H9 (cell line): ENCODE results near the gene LONP2. TPM values are rescaled to one million over a fixed set of nuclear protein-coding genes. Genes with fewer than 3 reads are reported as not detected.

ENCODE experiments used
- DNase-seq: peaks from one replicate; pipeline ENCODE4 v3.0.0-alpha.2; 2017
- H2AFZ ChIP-seq: one replicate; pipeline ENCODE4 v1.6.1; 2013; ENCODE audit warnings: mild to moderate bottlenecking, low read length, control low read depth, moderate library complexity
- H2AK5ac ChIP-seq: 2 replicates; pipeline ENCODE4 v1.6.1; 2013; ENCODE audit warnings: low read length, control low read depth, mixed read lengths; ENCODE audit not compliant: insufficient read length
- H2BK120ac ChIP-seq: one replicate; pipeline ENCODE4 v1.6.1; 2013; ENCODE audit warnings: low read depth, mild to moderate bottlenecking, low read length, control low read depth, inconsistent platforms; ENCODE audit not compliant: poor library complexity, severe bottlenecking
- H2BK12ac ChIP-seq: 2 replicates; pipeline ENCODE4 v1.6.1; 2013; ENCODE audit warnings: low read length, control low read depth, mixed read lengths, low read depth; ENCODE audit not compliant: insufficient read length
- H2BK15ac ChIP-seq: 2 replicates; pipeline ENCODE4 v1.6.1; 2013; ENCODE audit warnings: low read depth, low read length, control low read depth
- H2BK20ac ChIP-seq: one replicate; pipeline ENCODE4 v1.6.1; 2013; ENCODE audit warnings: low read depth, mild to moderate bottlenecking, low read length, control low read depth, inconsistent platforms; ENCODE audit not compliant: poor library complexity, severe bottlenecking
- H2BK5ac ChIP-seq: 2 replicates; pipeline ENCODE4 v1.6.1; 2013; ENCODE audit warnings: low read length, control low read depth, mixed read lengths; ENCODE audit not compliant: insufficient read length
- H3K14ac ChIP-seq: 2 replicates; pipeline ENCODE4 v1.6.1; 2013; ENCODE audit warnings: low read length, control low read depth; ENCODE audit not compliant: insufficient read depth
- H3K18ac ChIP-seq: 2 replicates; pipeline ENCODE4 v1.6.1; 2013; ENCODE audit warnings: low read depth, mild to moderate bottlenecking, mixed read lengths, low read length, control low read depth; ENCODE audit not compliant: insufficient read length
- H3K23ac ChIP-seq: 2 replicates; pipeline ENCODE4 v1.6.1; 2013; ENCODE audit warnings: low read length, control low read depth, mixed read lengths, low read depth; ENCODE audit not compliant: insufficient read length
- H3K23me2 ChIP-seq: 2 replicates; pipeline ENCODE4 v1.6.1; 2013; ENCODE audit warnings: low read depth, mild to moderate bottlenecking, mixed read lengths, low read length, control low read depth; ENCODE audit not compliant: insufficient read length, poor library complexity, severe bottlenecking
- H3K27ac ChIP-seq: 2 replicates; pipeline ENCODE4 v1.5.1; 2013; ENCODE audit warnings: low read length, control low read depth, mixed read lengths, low read depth; ENCODE audit not compliant: insufficient read length
- H3K27me3 ChIP-seq: 2 replicates; pipeline ENCODE4 v1.6.1; 2013; ENCODE audit warnings: low read length, control low read depth, inconsistent platforms; ENCODE audit not compliant: insufficient read depth
- H3K4ac ChIP-seq: 2 replicates; pipeline ENCODE4 v1.6.1; 2013; ENCODE audit warnings: low read depth, mild to moderate bottlenecking, control low read depth, inconsistent platforms, low read length, moderate library complexity
- H3K4me1 ChIP-seq: 2 replicates; pipeline ENCODE4 v1.6.1; 2013; ENCODE audit warnings: low read length, control low read depth, inconsistent platforms; ENCODE audit not compliant: insufficient read depth
- H3K4me2 ChIP-seq: 2 replicates; pipeline ENCODE4 v1.6.1; 2013; ENCODE audit warnings: low read length, control low read depth, mixed read lengths; ENCODE audit not compliant: insufficient read length, insufficient read depth
- H3K56ac ChIP-seq: 2 replicates; pipeline ENCODE4 v1.6.1; 2013; ENCODE audit warnings: low read depth, mild to moderate bottlenecking, mixed read lengths, low read length, control low read depth; ENCODE audit not compliant: insufficient read length
- H3K79me1 ChIP-seq: 2 replicates; pipeline ENCODE4 v1.6.1; 2013; ENCODE audit warnings: low read depth, mild to moderate bottlenecking, moderate library complexity, low read length, control low read depth, inconsistent platforms; ENCODE audit not compliant: insufficient read depth, poor library complexity, severe bottlenecking
- H3K79me2 ChIP-seq: 2 replicates; pipeline ENCODE4 v1.6.1; 2013; ENCODE audit warnings: low read length, control low read depth, inconsistent platforms; ENCODE audit not compliant: insufficient read depth
- H3K9ac ChIP-seq: 2 replicates; pipeline ENCODE4 v1.6.1; 2013; ENCODE audit warnings: low read length, control low read depth, mixed read lengths; ENCODE audit not compliant: insufficient read length; ENCODE audit errors: extremely low read depth
- H3K9me3 ChIP-seq: one replicate; pipeline ENCODE4 v1.6.1; 2013; ENCODE audit warnings: low read depth, low read length, inconsistent platforms; ENCODE audit not compliant: control insufficient read depth
- H3T11ph ChIP-seq: one replicate; pipeline ENCODE4 v1.6.1; 2013; ENCODE audit warnings: mild to moderate bottlenecking, low read length, control low read depth, inconsistent platforms
- H4K20me1 ChIP-seq: one replicate; pipeline ENCODE4 v1.6.1; 2013; ENCODE audit not compliant: control insufficient read depth, insufficient read length, insufficient read depth
- H4K5ac ChIP-seq: 2 replicates; pipeline ENCODE4 v1.6.1; 2013; ENCODE audit warnings: low read depth, mild to moderate bottlenecking, mixed read lengths, low read length, control low read depth; ENCODE audit not compliant: insufficient read length
- H4K8ac ChIP-seq: replicated peaks from 2 replicates; pipeline ENCODE4 v1.6.1; 2013; ENCODE audit warnings: low read length, control low read depth, mixed read lengths, low read depth; ENCODE audit not compliant: insufficient read length
- H4K91ac ChIP-seq: 2 replicates; pipeline ENCODE4 v1.6.1; 2013; ENCODE audit warnings: low read depth, mild to moderate bottlenecking, moderate library complexity, mixed read lengths, low read length, control low read depth; ENCODE audit not compliant: insufficient read length
- H3K27ac Mint-ChIP-seq, 3 experiments: 2 replicates in 2 of 3; 3 replicates in 1 of 3; pipeline ENCODE4 v1.8.0; 2020 to 2021; ENCODE audit warnings: mixed read lengths in 3 of 3, mild to moderate bottlenecking in 1 of 3, moderate library complexity in 1 of 3
- H3K27me3 Mint-ChIP-seq: 2 replicates; pipeline ENCODE4 v1.8.0; 2021; ENCODE audit warnings: low read depth, mild to moderate bottlenecking, moderate library complexity, mixed read lengths
- H3K36me3 Mint-ChIP-seq, 3 experiments: 2 replicates in 2 of 3; 3 replicates in 1 of 3; pipeline ENCODE4 v1.8.0; 2020 to 2021; ENCODE audit warnings: low read depth in 3 of 3, mixed read lengths in 3 of 3; ENCODE audit not compliant: insufficient read depth in 1 of 3
- H3K4me1 Mint-ChIP-seq, 2 experiments: 2 replicates each; pipeline ENCODE4 v1.8.0; 2020; ENCODE audit warnings: mixed read lengths in 2 of 2
- H3K4me3 Mint-ChIP-seq, 2 experiments: 2 replicates in 1 of 2; 3 replicates in 1 of 2; pipeline ENCODE4 v1.8.0; 2020 to 2021; ENCODE audit warnings: mild to moderate bottlenecking in 2 of 2, mixed read lengths in 2 of 2, moderate library complexity in 1 of 2
- H3K9me3 Mint-ChIP-seq, 2 experiments: 2 replicates in 1 of 2; 3 replicates in 1 of 2; pipeline ENCODE4 v1.8.0; 2020; ENCODE audit warnings: mild to moderate bottlenecking in 2 of 2, mixed read lengths in 2 of 2, moderate library complexity in 1 of 2
- CTCF ChIP-seq: fragments of 200-600 bp; sonication (generic); conservative IDR thresholded peaks from 3 replicates; pipeline ENCODE4 v1.8.0; 2021; ENCODE audit warnings: antibody characterized with exemption, mild to moderate bottlenecking
- WGBS: extraction: QIAGEN DNeasy Blood & Tissue Kit; methylation state at CpG from one replicate; pipeline ENCODE4 v1.1.7; 2013; ENCODE audit warnings: missing lambda C conversion rate, low lambda C conversion rate, mixed read lengths; ENCODE audit not compliant: insufficient read length; ENCODE audit errors: extremely low coverage; 5-methylcytosine and 5-hydroxymethylcytosine counted together
- total RNA-seq: library from RNA; stranded (reverse); gene quantifications from 2 replicates; pipeline ENCODE4 v1.2.1, GENCODE V29; 2021

Gene LONP2
- total RNA-seq, 1 experiment from 2014 or later = 27.8 TPM

- Histone ChIP-seq H2BK20ac (no peak overlapping the region), H4K8ac (no peak overlapping the region), H3K23ac (no peak overlapping the region), H2AK5ac (no peak overlapping the region), H2AFZ (no peak overlapping the region), H4K91ac (no peak overlapping the region), H3K79me2 (no peaks in the 10 kb centered on the region), H3K18ac (no peak overlapping the region), H3K9me3 (no peaks in the 10 kb centered on the region), H4K20me1 (no peaks in the 10 kb centered on the region), H2BK5ac (no peak overlapping the region), H3K56ac (no peak overlapping the region), H3K27me3 (no peaks in the 10 kb centered on the region), H3K4me2 (no peak overlapping the region), H3K79me1 (no peaks in the 10 kb centered on the region), H3K9ac (no peak overlapping the region), H3K23me2 (no peaks in the 10 kb centered on the region), H3K4me1 (no peaks in the 10 kb centered on the region; the same call in 1 of the 2 replicates), H2BK12ac (no peak overlapping the region), H3K27ac (no peak overlapping the region), H3T11ph (no peak overlapping the region), H2BK120ac (no peak overlapping the region), H3K14ac (no peak overlapping the region), H2BK15ac (no peak overlapping the region), H3K4ac (no peak overlapping the region), H4K5ac (no peak overlapping the region)
- no peaks in the 10 kb centered on the region for H3K9me3 Mint-ChIP-seq
- H3K27ac Mint-ChIP-seq = no peak overlapping the region
- H3K4me3 Mint-ChIP-seq = no peak overlapping the region
- H3K36me3 Mint-ChIP-seq = no peaks in the 10 kb centered on the region; a peak in 1 of 7 replicates
- peaks cover 0 to 5% of the 10 kb centered on the region in 2 experiments; a peak in 2 of 4 replicates for H3K4me1 Mint-ChIP-seq
- no peak for DNase-seq
- WGBS = no CpG with 5 or more reads among the region's 6 CpGs
- no peak for TF ChIP-seq CTCF
- H3K27me3 Mint-ChIP-seq = peaks cover 4% of the 10 kb centered on the region
These were observed 39.3 kb upstream of the LONP2 start for GRCh38 chr16:48204825-48205151.
